Gastrocnemius medialis (tissue), 4 donors: ENCODE results near the gene OSGIN1. TPM values are rescaled to one million over a fixed set of nuclear protein-coding genes. Genes with fewer than 3 reads are reported as not detected.

Experiments used
- ATAC-seq, 2 donors: fragments of 150-250 bp; one replicate each; pipeline ENCODE4 v1.9.1; 2016
- DNase-seq, 2 donors: peaks; one replicate each; pipeline ENCODE4 v3.0.0-alpha.2; 2019
- H3K27ac ChIP-seq, 4 donors: fragments of 200-600 bp; sonication (generic); 1 replicate in 1 of 4; 2 replicates in 3 of 4; pipeline ENCODE4 v1.5.1; 2016 to 2018; ENCODE audit warnings: mild to moderate bottlenecking in 2 of 4, moderate library complexity in 1 of 4
- H3K27me3 ChIP-seq, 3 donors: fragments of 200-600 bp; sonication (generic) in 2 of 3; 1 replicate in 1 of 3; 2 replicates in 2 of 3; pipeline versions ENCODE4 v1.5.1 to v1.6.0; 2016 to 2019; ENCODE audit warnings: mild to moderate bottlenecking in 1 of 3, moderate library complexity in 1 of 3
- H3K36me3 ChIP-seq, 2 donors: fragments of 200-600 bp; sonication (generic) in 1 of 2; one replicate each; pipeline ENCODE4 v1.5.1; 2017 to 2018
- H3K4me1 ChIP-seq, 2 donors: fragments of 200-600 bp; sonication (generic) in 1 of 2; one replicate each; pipeline ENCODE4 v1.5.1; 2016 to 2017; ENCODE audit warnings: mild to moderate bottlenecking in 2 of 2
- H3K4me3 ChIP-seq, 4 donors: fragments of 200-600 bp; sonication (generic) in 3 of 4; 1 replicate in 1 of 4; 2 replicates in 3 of 4; pipeline ENCODE4 v1.5.1; 2016 to 2019; ENCODE audit warnings: mild to moderate bottlenecking in 2 of 4
- H3K9me3 ChIP-seq, 3 donors: fragments of 200-600 bp; sonication (generic) in 2 of 3; 1 replicate in 1 of 3; 2 replicates in 2 of 3; pipeline ENCODE4 v1.5.1; 2016 to 2019
- POLR2A ChIP-seq, 2 donors: fragments of 450-650 bp; IDR thresholded peaks; one replicate each; pipeline ENCODE4 v1.6.1; 2017; ENCODE audit warnings: antibody characterized with exemption in 2 of 2, mild to moderate bottlenecking in 2 of 2, moderate library complexity in 2 of 2
- in situ Hi-C, 4 donors: fragments of 200-750 bp; cut with MboI; loops; one replicate each; pipeline versions ENCODE4 v1.15.0 to v1.8.0; 2017; ENCODE audit warnings: low sequenced_read_pairs in 4 of 4
- intact Hi-C: fragments of 100-400 bp; cut with DNase I; formaldehyde crosslinking; loops from one replicate; pipeline ENCODE4 v1.15.1; 2023; ENCODE audit warnings: low total_unique reads
- total RNA-seq, 4 donors: library from RNA; depleted of rRNA; stranded (reverse); fragments of >200 nt; gene quantifications; one replicate each; pipeline versions ENCODE4 v1.1.0 to v1.2.3, GENCODE V29; 2016
- TF ChIP-seq, protein P1 (sequence below), 5 experiments: fragments of 450-650 bp in 3 of 5; fragments of 200-600 bp in 2 of 5; sonication (generic) in 2 of 5; IDR thresholded peaks in 4 of 5; conservative IDR thresholded peaks in 1 of 5; 1 replicate in 4 of 5; 2 replicates in 1 of 5; pipeline ENCODE4 v1.5.1; 2016 to 2019; ENCODE audit warnings: antibody characterized with exemption in 5 of 5, mild to moderate bottlenecking in 3 of 5, moderate library complexity in 3 of 5

Gene OSGIN1
- total RNA-seq, 4 donors from 2014 or later: 9.6 to 24.9 (median 13.2) TPM

DNA sequence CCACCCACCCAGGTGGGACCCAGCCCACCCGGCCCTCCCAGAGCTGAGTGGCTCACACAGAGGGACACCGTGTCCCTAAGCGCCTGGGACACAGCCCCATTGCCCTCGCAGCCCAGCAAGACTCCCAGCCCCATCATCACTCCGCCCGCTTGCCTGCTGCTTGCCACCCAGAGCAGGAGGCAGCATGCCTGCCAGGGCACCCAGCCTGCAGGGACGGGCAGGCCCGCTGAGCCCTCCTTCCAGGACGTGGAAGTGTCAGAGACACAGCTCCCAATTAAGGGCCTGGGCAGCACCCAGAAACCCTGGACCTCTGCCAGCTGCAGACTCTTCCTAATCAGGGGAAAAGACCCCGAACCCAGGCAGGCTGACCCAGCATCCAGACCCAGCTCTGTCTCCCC is 17.2 kb upstream of the OSGIN1 start:
- TF ChIP-seq POLR2A (IDR thresholded peaks at IDR 0.05): no peak
- TF ChIP-seq, protein P1, sequence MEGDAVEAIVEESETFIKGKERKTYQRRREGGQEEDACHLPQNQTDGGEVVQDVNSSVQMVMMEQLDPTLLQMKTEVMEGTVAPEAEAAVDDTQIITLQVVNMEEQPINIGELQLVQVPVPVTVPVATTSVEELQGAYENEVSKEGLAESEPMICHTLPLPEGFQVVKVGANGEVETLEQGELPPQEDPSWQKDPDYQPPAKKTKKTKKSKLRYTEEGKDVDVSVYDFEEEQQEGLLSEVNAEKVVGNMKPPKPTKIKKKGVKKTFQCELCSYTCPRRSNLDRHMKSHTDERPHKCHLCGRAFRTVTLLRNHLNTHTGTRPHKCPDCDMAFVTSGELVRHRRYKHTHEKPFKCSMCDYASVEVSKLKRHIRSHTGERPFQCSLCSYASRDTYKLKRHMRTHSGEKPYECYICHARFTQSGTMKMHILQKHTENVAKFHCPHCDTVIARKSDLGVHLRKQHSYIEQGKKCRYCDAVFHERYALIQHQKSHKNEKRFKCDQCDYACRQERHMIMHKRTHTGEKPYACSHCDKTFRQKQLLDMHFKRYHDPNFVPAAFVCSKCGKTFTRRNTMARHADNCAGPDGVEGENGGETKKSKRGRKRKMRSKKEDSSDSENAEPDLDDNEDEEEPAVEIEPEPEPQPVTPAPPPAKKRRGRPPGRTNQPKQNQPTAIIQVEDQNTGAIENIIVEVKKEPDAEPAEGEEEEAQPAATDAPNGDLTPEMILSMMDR (IDR thresholded peaks at IDR 0.05 in 4 of 5, conservative IDR thresholded peaks at IDR 0.05 in 1 of 5): no peak
- in situ Hi-C loops (no loop called here), intact Hi-C loops (no loop called here)
- Histone ChIP-seq H3K27ac (no peak overlapping the region), H3K36me3 (no peaks in the 10 kb centered on the region), H3K4me1 (peaks cover 3 to 4% of the 10 kb centered on the region in 2 donors), H3K27me3 (no peaks in the 10 kb centered on the region), H3K4me3 (no peak overlapping the region), H3K9me3 (no peaks in the 10 kb centered on the region)
- DNase-seq: no peak
- no peak for ATAC-seq

DNA sequence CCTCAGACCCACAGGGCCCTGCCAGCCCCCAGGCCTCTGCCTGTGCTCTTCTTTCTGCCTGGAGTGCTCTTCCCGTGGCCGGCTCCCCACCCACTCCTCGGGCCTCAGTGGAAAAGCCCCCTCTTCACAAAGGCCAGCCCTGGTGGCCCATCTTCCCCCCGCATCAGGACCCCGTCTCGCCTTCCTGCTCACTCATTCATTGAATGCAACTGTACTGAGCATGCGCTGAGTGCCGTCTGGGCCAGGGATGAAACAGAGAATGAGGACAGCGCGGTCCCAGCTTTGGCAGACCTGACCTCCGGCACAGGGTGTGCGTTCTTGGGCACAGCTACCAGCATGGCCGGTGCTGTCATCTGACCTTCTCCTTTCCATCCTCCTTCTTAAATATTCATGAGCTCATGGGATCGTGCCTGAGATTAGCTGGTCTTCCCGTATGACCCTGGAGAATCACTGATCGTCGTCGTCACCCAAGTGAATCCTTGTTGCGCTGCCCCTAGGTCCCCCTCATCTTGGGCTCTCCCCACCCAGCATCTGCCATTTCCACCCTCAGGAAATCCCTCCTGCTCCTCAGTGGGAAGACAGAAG is 16.4 kb upstream of the OSGIN1 start:
- TF ChIP-seq POLR2A (IDR thresholded peaks at IDR 0.05): no peak
- TF ChIP-seq, protein P1 (IDR thresholded peaks at IDR 0.05 in 4 of 5, conservative IDR thresholded peaks at IDR 0.05 in 1 of 5): no peak
- in situ Hi-C loops (no loop called here), intact Hi-C loops (no loop called here)
- Histone ChIP-seq H3K27me3 (no peaks in the 10 kb centered on the region), H3K9me3 (no peaks in the 10 kb centered on the region), H3K27ac (no peak overlapping the region), H3K4me1 (peaks cover 3 to 4% of the 10 kb centered on the region in 2 donors), H3K4me3 (no peak overlapping the region), H3K36me3 (no peaks in the 10 kb centered on the region)
- DNase-seq (no peak), ATAC-seq (no peak)

DNA sequence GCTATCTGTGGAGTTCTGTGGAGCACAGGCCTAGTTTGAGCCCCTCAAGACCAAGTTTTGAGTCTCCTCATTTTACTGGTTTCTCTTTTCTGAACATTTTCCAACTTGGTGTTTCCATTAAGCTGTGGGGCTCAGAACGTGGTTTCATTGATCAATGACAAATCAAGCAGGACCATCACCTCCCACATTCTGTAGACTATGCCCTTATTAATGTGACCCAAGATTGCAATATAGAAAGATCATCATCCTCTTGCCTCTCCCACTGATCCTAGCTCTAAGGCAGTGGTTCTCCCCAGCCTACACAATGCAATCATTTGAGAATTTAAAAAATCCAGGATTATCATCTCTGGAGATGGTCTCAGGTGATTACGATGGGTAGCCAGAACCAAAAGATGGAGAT is 15.8 kb upstream of the OSGIN1 start:
- Histone ChIP-seq H3K4me1 (peaks cover 3 to 4% of the 10 kb centered on the region in 2 donors), H3K9me3 (no peaks in the 10 kb centered on the region), H3K27me3 (no peaks in the 10 kb centered on the region), H3K4me3 (no peak overlapping the region), H3K27ac (no peak overlapping the region), H3K36me3 (no peaks in the 10 kb centered on the region)
- TF ChIP-seq, protein P1 (IDR thresholded peaks at IDR 0.05 in 4 of 5, conservative IDR thresholded peaks at IDR 0.05 in 1 of 5): no peak
- no peak for TF ChIP-seq POLR2A (IDR thresholded peaks at IDR 0.05)
- ATAC-seq (no peak), DNase-seq (no peak)
- intact Hi-C loops (no loop called here), in situ Hi-C loops (no loop called here)

DNA sequence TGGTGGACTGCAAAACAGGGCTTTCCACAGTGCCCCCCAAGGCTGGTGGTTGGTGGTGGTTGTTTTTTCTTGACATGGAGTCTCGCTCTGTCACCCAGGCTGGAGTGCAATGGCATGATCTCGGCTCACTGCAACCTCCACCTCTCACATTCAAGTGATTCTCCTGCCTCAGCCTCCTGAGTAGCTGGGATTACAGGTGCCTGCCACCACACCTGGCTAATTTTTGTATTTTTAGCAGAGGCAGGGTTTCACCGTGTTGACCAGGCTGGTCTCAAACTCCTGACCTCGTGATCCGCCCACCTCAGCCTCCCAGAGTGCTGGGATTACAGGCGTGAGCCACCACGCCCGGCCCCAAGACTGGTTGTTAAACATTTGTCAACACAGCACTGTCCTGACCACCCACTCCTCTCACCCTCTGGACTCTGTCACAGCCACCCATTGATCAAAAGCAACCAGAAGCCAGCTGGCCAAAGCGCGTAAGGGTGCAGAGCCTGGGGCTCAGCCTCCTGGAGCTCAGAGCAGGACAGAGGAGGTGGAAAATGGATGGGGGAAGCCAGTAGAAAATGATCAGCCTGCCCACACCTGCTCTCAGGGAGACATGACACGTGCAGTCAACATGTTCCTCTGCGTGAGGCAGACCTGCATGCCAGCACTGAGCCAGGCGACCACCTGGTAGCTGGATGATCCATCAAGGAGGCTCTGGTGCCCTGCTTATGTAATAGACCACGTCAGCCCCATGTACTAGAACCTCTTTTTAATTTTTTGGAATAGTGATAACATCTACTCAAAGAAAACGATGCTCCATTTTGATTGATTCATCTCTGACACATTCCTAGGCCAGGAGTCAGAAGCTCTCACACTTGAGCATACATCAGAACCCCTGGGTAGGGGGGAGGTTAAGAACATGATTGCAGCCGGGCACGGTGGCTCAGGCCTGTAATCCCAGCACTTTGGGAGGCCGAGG is 14.8 kb upstream of the OSGIN1 start:
- Histone ChIP-seq H3K27me3 (no peaks in the 10 kb centered on the region), H3K27ac (no peak overlapping the region), H3K9me3 (no peaks in the 10 kb centered on the region), H3K4me3 (no peak overlapping the region), H3K4me1 (peaks cover 3 to 4% of the 10 kb centered on the region in 2 donors), H3K36me3 (no peaks in the 10 kb centered on the region)
- TF ChIP-seq, protein P1 (IDR thresholded peaks at IDR 0.05 in 4 of 5, conservative IDR thresholded peaks at IDR 0.05 in 1 of 5): no peak
- TF ChIP-seq POLR2A (IDR thresholded peaks at IDR 0.05): no peak
- intact Hi-C loops (no loop called here), in situ Hi-C loops (no loop called here)
- ATAC-seq: no peak
- no peak for DNase-seq
